GM12878 (cell line): Measurements from ENCODE around the gene TARBP1.

Source experiments
- IRF5 ChIP-seq: fragments of 450-650 bp; IDR thresholded peaks from 2 replicates; pipeline ENCODE4 v1.6.1; 2017; ENCODE audit warnings: borderline replicate concordance
- SUZ12 ChIP-seq: fragments of 200-600 bp; sonication (generic); IDR thresholded peaks from one replicate; pipeline ENCODE4 v1.6.1; 2018; ENCODE audit warnings: antibody characterized with exemption, mild to moderate bottlenecking; ENCODE audit not compliant: unreplicated experiment

- TF ChIP-seq SUZ12: no peak
- no peak for TF ChIP-seq IRF5
Observed at GRCh38 chr1:234463749-234464148, 15.2 kb downstream of the TARBP1 start.
